ENCODE results near the gene SLC35D3.
"Not testable (repeated sequence)": the region's sequence is repeated elsewhere in the genome, so short reads cannot be mapped to it uniquely, and the experiment has no call there.

The SLC35D3 gene

DNA sequence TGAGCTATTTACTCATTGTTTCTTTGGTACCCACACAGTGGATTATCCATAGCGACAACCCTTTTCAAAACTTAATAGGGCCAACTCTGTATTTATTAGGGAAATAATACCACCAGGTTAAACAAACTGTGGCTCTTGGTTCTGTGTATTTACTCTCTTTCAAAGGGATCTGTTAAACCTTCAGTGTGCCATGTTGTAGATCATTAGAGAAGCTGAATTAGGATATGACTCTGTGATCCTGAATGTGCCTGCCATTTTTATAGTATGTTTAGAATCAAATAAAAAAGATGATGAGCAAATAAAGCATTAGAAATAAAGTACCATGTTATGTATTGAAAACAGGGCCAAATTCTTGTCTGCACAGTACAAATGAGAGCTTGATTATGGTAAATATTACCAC lies 25.0 kb upstream of the SLC35D3 start:
- Histone ChIP-seq H3K9ac (ENCODE audit: low read depth, low read length) (no peak overlapping the region), H3K27me3 (ENCODE audit: insufficient read depth, low read length) (no peaks in the 10 kb centered on the region), H3K4me1 (ENCODE audit: insufficient read depth, low read length) (no peaks in the 10 kb centered on the region)

DNA sequence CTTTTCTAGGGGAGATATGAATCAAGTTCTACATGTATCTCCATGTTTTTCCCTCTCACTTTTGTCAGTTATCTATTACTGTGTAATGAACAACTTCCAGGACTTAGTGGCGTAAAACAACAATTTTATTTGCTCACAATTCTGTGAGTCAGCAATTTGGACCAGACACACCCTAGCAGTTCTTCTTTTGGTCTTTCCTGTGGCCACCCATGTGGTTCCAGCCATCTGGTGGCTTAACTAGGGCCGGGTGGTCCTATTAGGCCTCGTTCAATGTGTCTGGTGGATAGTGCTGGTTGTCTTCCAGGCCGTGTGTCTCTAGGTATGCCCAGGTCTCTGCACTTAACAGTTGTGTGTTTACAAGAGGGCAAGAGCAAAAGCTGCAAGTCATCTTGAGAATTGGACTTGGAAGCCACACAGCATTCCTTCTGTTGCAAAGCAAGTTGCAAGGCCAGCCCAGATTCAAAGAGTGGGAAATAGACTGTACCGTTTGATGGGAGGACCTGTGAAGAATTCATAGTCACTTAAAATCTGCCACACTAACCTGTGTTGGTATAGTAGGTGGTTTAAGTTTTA lies 20.8 kb upstream of the SLC35D3 start:
- Histone ChIP-seq H3K9ac (ENCODE audit: low read depth, low read length) (no peak overlapping the region), H3K27ac (ENCODE audit: low read length) (no peak overlapping the region), H3K9me3 (ENCODE audit: insufficient read depth, low read depth, low read length) (no peaks in the 10 kb centered on the region), H3K27me3 (ENCODE audit: insufficient read depth, low read length) (no peaks in the 10 kb centered on the region), H3K36me3 (ENCODE audit: insufficient read depth, low read depth, low read length) (peaks cover 40% of the 10 kb centered on the region), H3K4me3 (ENCODE audit: low read length) (no peak overlapping the region), H3K4me1 (ENCODE audit: insufficient read depth, low read length) (no peaks in the 10 kb centered on the region)

More for the DNA sequence above, 25.0 kb upstream of the SLC35D3 start:
- Histone ChIP-seq H3K9me3 (ENCODE audit: insufficient read depth, low read depth, low read length) (no peaks in the 10 kb centered on the region), H3K36me3 (ENCODE audit: insufficient read depth, low read depth, low read length) (peaks cover 22% of the 10 kb centered on the region), H3K27ac (ENCODE audit: low read length) (no peak overlapping the region), H3K4me3 (ENCODE audit: low read length) (no peak overlapping the region)

DNA sequence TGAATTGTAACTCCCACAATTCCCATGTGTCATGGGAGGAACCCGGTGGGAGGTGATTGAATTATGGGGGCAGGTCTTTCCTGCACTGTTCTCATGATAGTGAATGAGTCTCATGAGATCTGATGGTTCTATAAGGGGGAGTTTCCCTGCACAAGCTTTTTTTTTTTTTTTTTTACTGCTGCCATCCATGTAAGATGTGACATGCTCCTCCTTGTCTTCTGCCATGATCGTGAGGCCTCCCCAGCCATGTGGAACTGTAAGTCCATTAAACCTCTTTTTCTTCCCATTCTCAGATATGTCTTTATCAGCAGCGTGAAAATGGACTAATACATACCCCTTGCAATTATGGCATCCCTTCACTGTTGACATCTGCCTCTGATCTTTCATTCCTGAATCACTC lies 17.6 kb upstream of the SLC35D3 start:
- H3K27me3 ChIP-seq (ENCODE audit: insufficient read depth, low read length); H3K27ac ChIP-seq (ENCODE audit: low read length); H3K9me3 ChIP-seq (ENCODE audit: insufficient read depth, low read depth, low read length); H3K4me1 ChIP-seq (ENCODE audit: insufficient read depth, low read length); H3K4me3 ChIP-seq (ENCODE audit: low read length); H3K9ac ChIP-seq (ENCODE audit: low read depth, low read length): not testable (repeated sequence)
- H3K36me3 ChIP-seq (ENCODE audit: insufficient read depth, low read depth, low read length) = peaks cover 31% of the 10 kb centered on the region; the same call in 1 of the 2 replicates

DNA sequence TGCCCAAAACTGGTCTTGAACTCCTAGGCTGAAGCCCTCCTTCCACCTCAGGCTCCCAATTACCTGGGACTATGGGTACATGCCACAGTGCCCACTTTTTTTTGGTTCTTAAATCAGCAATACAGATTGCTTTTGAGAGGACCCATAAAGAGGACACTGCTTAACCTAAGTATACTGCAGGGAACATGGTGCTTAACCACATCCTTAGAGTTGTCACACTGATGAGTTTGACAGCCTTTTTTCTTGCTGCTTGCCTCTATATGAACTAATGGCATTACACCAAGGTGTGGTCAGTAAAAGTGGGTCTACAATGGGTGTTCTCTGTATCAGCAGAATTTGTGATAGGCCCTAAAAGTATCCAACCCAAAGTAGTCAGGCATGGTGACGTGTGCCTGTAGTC lies 7.2 kb upstream of the SLC35D3 start:
- Histone ChIP-seq H3K9me3 (ENCODE audit: insufficient read depth, low read depth, low read length) (no peaks in the 10 kb centered on the region), H3K36me3 (ENCODE audit: insufficient read depth, low read depth, low read length) (peaks cover 7% of the 10 kb centered on the region; the same call in 1 of the 2 replicates), H3K4me3 (ENCODE audit: low read length) (no peak overlapping the region), H3K4me1 (ENCODE audit: insufficient read depth, low read length) (no peaks in the 10 kb centered on the region; the same call in 1 of the 2 replicates), H3K27me3 (ENCODE audit: insufficient read depth, low read length) (peaks cover 16% of the 10 kb centered on the region), H3K9ac (ENCODE audit: low read depth, low read length) (no peak overlapping the region), H3K27ac (ENCODE audit: low read length) (no peak overlapping the region)

DNA sequence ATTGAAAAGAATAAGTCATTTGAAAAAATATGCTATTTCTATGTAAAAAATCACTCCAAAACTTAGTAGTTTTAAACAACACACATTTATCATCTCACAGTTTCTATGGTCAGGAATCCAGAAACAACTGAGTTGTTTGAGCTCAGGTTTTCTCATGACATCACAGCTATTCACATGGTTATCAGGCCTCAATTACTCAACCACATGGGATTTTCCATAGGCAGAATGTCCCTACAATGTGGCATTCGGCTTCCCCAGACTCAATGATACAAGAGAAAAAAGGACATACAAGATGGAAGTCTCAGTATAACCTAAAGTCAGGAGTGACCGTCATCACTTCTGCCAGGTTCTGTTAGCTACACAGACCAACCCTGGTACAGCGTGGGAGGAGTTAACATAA lies 3.4 kb upstream of the SLC35D3 start:
- no peaks in the 10 kb centered on the region for H3K9me3 ChIP-seq (ENCODE audit: insufficient read depth, low read depth, low read length)
- H3K9ac ChIP-seq (ENCODE audit: low read depth, low read length) = no peak overlapping the region
- H3K4me1 ChIP-seq (ENCODE audit: insufficient read depth, low read length) = no peaks in the 10 kb centered on the region; the same call in 1 of the 2 replicates
- H3K4me3 ChIP-seq (ENCODE audit: low read length) = no peak overlapping the region
- peaks cover 53% of the 10 kb centered on the region for H3K27me3 ChIP-seq (ENCODE audit: insufficient read depth, low read length)
- H3K36me3 ChIP-seq (ENCODE audit: insufficient read depth, low read depth, low read length) = no peaks in the 10 kb centered on the region
- no peak overlapping the region for H3K27ac ChIP-seq (ENCODE audit: low read length)

DNA sequence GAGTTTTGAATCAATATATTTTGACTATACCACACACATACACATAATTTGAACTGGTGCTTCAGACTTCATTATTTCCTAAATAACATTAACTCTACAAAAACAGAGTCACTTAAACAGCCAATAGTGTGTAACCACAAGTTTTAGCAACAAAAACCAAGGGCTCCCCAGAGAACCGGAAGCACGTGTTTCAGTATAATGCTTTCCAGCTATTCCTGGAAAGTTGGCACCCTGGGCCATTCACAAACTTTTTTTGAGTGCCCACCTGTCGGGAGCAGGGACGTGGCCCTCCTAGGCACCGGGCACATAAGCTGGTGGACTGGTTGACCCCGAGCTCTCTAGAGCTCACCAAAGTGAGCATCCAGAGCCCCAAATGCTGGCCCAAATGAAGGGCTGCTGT lies 1.9 kb upstream of the SLC35D3 start:
- Histone ChIP-seq H3K4me1 (ENCODE audit: insufficient read depth, low read length) (no peaks in the 10 kb centered on the region; the same call in 1 of the 2 replicates), H3K27me3 (ENCODE audit: insufficient read depth, low read length) (peaks cover 67% of the 10 kb centered on the region), H3K27ac (ENCODE audit: low read length) (no peak overlapping the region), H3K9ac (ENCODE audit: low read depth, low read length) (no peak overlapping the region), H3K4me3 (ENCODE audit: low read length) (peak overlapping the region; percentile 66; the same call in 1 of the 2 replicates), H3K9me3 (ENCODE audit: insufficient read depth, low read depth, low read length) (no peaks in the 10 kb centered on the region), H3K36me3 (ENCODE audit: insufficient read depth, low read depth, low read length) (no peaks in the 10 kb centered on the region)

DNA sequence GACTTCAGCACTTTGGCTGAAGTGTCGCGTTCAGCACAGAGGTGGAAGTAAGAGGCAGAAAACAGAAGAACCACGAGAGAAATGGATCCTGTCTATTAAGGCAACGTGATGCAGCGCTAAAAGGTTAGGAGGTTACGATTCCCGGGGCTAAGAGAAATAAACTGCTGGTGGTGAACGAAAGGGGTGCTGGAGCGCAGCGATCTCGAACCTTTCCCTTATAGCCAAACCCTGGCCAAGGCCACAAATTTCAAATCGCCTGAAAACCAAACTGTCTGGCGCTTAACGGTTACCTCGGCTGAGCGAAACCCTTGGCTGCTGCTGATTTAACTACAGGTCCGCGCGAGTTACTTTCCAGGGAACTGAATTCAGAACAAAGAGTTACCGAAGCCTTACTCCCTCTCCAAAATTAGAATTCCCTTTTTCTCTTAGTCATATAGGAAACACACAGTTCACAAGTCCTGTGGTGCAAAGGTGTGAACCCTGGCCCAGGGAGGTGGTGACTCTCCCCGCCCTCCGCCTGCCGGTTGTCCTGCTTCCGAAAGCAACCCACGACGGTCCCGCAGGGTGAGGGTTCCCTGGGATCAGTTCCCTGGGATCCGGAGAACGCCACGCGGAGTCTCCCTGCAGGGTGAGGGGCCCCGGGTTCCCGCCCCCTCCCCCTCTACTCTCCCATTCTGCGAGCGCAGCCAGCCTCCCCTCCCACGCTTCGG lies 1.3 kb upstream of the SLC35D3 start:
- peaks cover 67% of the 10 kb centered on the region for H3K27me3 ChIP-seq (ENCODE audit: insufficient read depth, low read length)
- peak overlapping the region; percentile 66 for H3K4me3 ChIP-seq (ENCODE audit: low read length)
- no peaks in the 10 kb centered on the region for H3K9me3 ChIP-seq (ENCODE audit: insufficient read depth, low read depth, low read length)
- no peak overlapping the region for H3K27ac ChIP-seq (ENCODE audit: low read length)
- no peaks in the 10 kb centered on the region for H3K36me3 ChIP-seq (ENCODE audit: insufficient read depth, low read depth, low read length)
- H3K9ac ChIP-seq (ENCODE audit: low read depth, low read length) = no peak overlapping the region
- no peaks in the 10 kb centered on the region; the same call in 1 of the 2 replicates for H3K4me1 ChIP-seq (ENCODE audit: insufficient read depth, low read length)

DNA sequence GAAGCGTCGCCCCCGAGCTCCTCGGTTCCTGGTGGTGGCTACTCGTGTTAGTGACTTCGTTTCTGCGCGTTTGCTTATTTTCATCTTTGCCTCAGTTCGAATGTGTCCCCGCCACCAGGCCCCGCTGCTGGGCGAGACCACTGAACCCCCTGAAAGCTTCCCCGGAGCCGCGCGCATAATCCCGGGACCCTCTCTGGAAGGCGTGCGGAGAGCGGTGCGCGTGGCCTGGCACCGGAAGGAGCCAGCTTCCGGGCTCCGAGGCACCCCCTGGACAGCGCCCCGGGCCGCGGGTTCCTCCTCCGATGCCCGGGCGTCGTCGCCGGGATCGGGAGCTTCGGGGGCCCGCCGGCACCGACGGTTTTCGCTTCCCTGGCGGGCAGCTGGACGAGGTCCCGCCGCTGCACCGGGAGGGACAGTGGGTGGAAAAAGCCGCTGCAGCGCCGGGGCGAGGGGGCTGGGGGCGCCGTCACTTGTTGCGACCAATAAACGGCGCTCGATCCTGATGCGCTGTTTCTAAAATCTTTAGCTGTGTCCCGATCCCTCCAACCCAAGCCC lies 643 bp upstream of the SLC35D3 start:
- H3K4me3 ChIP-seq (ENCODE audit: low read length) = peak overlapping the region; percentile 66
- no peaks in the 10 kb centered on the region; the same call in 1 of the 2 replicates for H3K4me1 ChIP-seq (ENCODE audit: insufficient read depth, low read length)
- H3K9me3 ChIP-seq (ENCODE audit: insufficient read depth, low read depth, low read length) = no peaks in the 10 kb centered on the region
- H3K9ac ChIP-seq (ENCODE audit: low read depth, low read length) = no peak overlapping the region; the same call in 1 of the 2 replicates
- H3K27ac ChIP-seq (ENCODE audit: low read length) = no peak overlapping the region
- H3K36me3 ChIP-seq (ENCODE audit: insufficient read depth, low read depth, low read length) = no peaks in the 10 kb centered on the region
- peaks cover 67% of the 10 kb centered on the region for H3K27me3 ChIP-seq (ENCODE audit: insufficient read depth, low read length)

DNA sequence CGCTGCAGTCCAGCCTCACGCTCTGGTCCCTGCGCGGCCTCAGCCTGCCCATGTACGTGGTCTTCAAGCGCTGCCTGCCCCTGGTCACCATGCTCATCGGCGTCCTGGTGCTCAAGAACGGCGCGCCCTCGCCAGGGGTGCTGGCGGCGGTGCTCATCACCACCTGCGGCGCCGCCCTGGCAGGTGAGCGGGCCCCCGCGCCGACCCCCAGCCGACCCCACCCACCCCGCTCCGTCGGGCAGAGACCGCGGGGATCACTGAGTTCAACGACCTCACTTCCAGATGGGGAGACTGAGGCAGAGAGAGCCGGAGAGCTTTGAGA lies 545 bp downstream of the SLC35D3 start:
- H3K27ac ChIP-seq (ENCODE audit: low read length) = no peak overlapping the region
- H3K4me3 ChIP-seq (ENCODE audit: low read length) = peak overlapping the region; percentile 66
- H3K9ac ChIP-seq (ENCODE audit: low read depth, low read length) = no peak overlapping the region
- no peaks in the 10 kb centered on the region for H3K36me3 ChIP-seq (ENCODE audit: insufficient read depth, low read depth, low read length)
- H3K4me1 ChIP-seq (ENCODE audit: insufficient read depth, low read length) = no peaks in the 10 kb centered on the region; the same call in 1 of the 2 replicates
- H3K27me3 ChIP-seq (ENCODE audit: insufficient read depth, low read length) = peaks cover 67% of the 10 kb centered on the region
- H3K9me3 ChIP-seq (ENCODE audit: insufficient read depth, low read depth, low read length) = no peaks in the 10 kb centered on the region

DNA sequence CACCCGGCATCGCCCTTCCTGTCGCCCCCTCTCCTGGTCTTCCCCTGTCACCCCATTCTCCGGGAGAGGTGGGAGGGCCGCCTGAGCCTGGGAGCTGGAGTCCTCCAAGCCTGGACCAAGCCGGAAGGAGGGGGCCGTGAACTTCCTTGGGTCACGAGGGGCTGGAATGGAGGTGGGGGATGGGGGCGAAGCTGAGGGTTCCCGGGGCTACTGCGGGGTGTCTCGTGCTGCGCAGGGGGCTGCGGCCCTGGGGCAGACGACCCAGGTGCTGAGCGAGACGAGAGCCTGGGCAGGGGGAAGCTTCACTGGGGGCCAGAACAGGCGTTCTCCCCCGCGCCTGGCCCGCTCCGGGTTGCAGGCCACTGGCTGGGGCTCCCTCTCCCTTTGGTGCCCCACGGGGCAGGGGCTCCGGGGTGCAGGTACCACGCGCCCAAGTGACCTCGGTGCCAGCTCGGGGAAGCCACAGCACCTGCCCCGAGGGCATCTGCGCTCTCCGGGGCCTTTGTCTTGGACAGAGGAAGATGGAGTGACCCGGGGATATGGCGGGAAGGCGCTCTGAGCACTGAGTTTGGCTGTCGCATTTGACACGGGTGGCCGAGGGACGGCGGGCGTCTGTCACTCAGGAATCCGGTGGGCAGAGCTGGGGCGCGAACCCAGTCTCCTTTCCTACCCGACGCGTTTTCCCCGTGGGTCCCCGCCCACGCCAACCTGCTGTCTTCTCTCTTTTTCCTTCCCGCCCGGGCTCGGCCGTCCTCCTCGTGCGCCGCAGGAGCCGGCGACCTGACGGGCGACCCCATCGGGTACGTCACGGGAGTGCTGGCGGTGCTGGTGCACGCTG lies 1.2 kb downstream of the SLC35D3 start:
- Histone ChIP-seq H3K27me3 (ENCODE audit: insufficient read depth, low read length) (peaks cover 67% of the 10 kb centered on the region), H3K4me3 (ENCODE audit: low read length) (no peak overlapping the region), H3K9ac (ENCODE audit: low read depth, low read length) (no peak overlapping the region), H3K36me3 (ENCODE audit: insufficient read depth, low read depth, low read length) (no peaks in the 10 kb centered on the region), H3K4me1 (ENCODE audit: insufficient read depth, low read length) (no peaks in the 10 kb centered on the region; the same call in 1 of the 2 replicates), H3K9me3 (ENCODE audit: insufficient read depth, low read depth, low read length) (no peaks in the 10 kb centered on the region), H3K27ac (ENCODE audit: low read length) (no peak overlapping the region)

DNA sequence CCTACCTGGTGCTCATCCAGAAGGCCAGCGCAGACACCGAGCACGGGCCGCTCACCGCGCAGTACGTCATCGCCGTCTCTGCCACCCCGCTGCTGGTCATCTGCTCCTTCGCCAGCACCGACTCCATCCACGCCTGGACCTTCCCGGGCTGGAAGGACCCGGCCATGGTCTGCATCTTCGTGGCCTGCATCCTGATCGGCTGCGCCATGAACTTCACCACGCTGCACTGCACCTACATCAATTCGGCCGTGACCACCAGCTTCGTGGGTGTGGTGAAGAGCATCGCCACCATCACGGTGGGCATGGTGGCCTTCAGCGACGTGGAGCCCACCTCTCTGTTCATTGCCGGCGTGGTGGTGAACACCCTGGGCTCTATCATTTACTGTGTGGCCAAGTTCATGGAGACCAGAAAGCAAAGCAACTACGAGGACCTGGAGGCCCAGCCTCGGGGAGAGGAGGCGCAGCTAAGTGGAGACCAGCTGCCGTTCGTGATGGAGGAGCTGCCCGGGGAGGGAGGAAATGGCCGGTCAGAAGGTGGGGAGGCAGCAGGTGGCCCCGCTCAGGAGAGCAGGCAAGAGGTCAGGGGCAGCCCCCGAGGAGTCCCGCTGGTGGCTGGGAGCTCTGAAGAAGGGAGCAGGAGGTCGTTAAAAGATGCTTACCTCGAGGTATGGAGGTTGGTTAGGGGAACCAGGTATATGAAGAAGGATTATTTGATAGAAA lies 2.0 kb downstream of the SLC35D3 start:
- Histone ChIP-seq H3K9me3 (ENCODE audit: insufficient read depth, low read depth, low read length) (no peaks in the 10 kb centered on the region), H3K4me1 (ENCODE audit: insufficient read depth, low read length) (no peaks in the 10 kb centered on the region; the same call in 1 of the 2 replicates), H3K9ac (ENCODE audit: low read depth, low read length) (no peak overlapping the region), H3K36me3 (ENCODE audit: insufficient read depth, low read depth, low read length) (no peaks in the 10 kb centered on the region), H3K4me3 (ENCODE audit: low read length) (no peak overlapping the region), H3K27me3 (ENCODE audit: insufficient read depth, low read length) (peaks cover 59% of the 10 kb centered on the region), H3K27ac (ENCODE audit: low read length) (no peak overlapping the region)
